A172 (cell line): Measurements from ENCODE around the gene USP6NL. TPM values are rescaled to one million over a fixed set of nuclear protein-coding genes. Genes with fewer than 3 reads are reported as not detected.

Source experiments
- DNase-seq: peaks from one replicate; pipeline ENCODE4 v3.0.0-alpha.2; 2015; ENCODE audit warnings: low spot score
- total RNA-seq: library from RNA; depleted of rRNA; stranded (reverse); fragments of >200 nt; shearing (Covaris generic); gene quantifications from 2 replicates; pipeline ENCODE4 v1.2.3, GENCODE V29; 2014

Gene USP6NL
- total RNA-seq, 1 experiment from 2014 or later = 19.8 TPM

DNA sequence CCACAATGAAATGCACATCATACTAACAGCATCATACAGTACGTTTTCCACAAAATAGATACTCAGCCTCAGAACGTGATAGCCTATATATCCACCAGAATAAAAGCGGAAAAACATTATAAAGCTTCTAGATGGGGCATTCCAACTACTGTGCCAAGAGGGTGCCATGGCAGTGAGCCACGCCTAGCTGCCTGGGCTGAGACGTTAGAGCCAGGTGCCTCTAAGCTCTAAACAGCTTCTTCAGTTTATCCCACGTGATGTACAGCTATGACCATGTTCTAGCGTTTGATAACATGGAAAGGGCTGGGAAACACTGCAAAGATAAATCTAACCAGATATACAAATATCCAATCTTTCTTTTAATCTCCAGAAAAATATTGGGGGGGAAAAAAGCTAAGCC is 17.8 kb downstream of the USP6NL start:
- DNase-seq = no peak

DNA sequence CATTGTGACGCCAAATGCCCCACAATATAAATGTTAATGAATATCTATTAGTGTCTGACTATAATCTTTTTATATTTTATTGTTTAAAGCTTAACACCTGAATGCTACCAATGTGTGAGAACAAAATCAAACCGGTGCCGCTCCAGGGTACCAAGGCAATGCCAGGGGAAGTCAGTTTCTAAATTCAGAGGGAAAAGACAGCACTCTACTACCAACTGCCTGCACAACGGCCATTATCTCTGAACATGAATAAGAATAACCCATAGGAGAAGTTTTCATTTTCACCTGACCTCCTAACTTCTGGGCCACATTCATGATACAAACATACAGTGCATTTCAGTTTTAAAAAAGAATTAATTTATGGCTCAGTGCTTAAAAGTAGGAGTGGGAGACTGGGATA is 21.7 kb downstream of the USP6NL start:
- no peak for DNase-seq

DNA sequence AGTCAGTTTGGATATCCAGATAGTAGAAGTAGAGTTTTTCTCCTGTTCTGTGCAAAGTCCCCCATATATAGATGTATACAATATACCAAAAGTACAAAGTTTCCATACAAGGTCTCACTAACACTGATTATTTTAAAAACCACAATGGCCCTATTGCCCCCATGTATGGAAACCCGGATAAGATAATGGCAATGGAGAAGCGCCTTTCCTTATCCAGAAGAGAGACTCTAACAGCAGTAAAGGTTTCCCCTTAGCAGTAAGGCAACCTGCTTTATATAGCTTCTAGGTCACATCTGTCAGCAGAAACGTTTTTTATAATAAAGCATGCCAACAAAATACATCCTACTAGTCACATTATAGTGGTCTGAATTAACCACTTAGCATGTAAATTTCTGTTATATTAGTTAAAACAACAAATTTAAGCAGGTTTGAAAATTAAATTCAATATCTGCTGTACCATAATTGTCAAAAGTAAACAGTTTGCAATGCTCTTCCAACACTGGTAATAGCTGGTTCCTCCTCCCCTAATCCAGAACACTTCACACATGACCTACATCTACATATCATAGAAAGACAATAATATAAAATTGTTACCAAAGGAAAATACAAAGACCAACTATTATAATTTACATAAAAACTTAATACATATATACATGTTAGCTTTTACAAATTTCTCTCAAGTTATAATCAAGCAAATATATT is 22.4 kb downstream of the USP6NL start:
- DNase-seq = no peak

GRCh38 chr10:11587722-11588259 is 23.7 kb downstream of the USP6NL start:
- DNase-seq = no peak

GRCh38 chr10:11586170-11586569 is 25.3 kb downstream of the USP6NL start:
- no peak for DNase-seq

DNA sequence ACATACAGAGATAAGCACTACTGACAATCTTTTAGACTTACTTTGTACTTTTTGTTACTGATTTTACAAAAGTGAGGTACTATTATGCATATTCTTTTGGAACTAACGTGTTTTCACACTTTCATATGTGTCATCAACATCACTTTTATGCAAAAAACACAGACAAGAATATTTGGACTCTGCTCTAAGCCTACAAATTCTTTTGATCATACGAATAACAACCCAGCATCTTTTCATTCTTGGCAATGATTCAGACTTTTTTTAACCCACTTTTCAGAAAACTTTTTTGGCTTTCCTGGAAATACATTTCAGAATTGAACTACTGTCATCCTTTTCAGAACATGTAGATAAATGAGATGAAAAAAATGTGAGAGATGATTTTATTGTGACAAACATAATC is 30.2 kb downstream of the USP6NL start:
- DNase-seq = no peak

GRCh38 chr10:11579885-11580284 is 31.6 kb downstream of the USP6NL start:
- no peak for DNase-seq

DNA sequence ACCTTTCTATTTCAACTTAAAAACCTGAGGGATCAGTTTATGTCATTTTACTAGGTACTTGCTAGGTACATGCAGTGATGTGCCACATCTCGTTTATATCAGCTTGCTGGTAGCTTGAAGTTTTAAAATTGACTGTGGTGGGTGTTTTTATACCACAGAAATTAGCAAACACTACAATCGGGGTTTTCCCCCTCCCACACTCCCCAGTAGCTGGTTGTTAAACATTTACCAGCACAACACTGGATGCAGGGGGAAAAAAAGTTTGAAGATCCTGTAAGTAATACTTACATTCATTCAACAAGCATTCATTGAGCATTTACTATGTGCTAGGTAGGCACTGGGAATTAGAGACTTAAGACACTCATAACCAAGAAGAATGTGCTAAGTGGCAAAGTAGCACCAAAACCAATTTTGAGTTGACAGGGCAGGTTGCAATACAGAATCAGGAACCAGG is 32.6 kb downstream of the USP6NL start:
- no peak for DNase-seq

- no peak for DNase-seq
These were observed 35.2 kb downstream of the USP6NL start for GRCh38 chr10:11576092-11576809.

GRCh38 chr10:11573497-11573896 is 38.0 kb downstream of the USP6NL start:
- no peak for DNase-seq

DNA sequence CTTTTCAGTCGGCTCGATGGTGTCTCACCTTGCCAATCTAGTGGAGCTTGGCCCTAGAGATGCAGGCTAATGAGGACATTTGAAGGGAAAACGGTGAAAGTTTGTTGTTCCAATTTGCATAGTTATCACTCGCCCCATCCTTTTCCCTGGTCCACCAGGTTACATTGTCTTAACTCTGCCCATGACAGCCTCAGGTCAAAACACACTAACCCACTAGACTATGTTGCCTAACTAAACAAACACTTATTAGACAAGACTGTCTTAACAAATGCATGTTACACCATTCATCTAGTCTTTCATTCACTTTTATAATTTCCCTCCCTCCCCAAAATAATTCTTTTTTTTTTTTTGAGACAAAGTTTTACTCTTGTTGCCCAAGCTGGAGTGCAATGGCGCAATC is 40.7 kb downstream of the USP6NL start:
- no peak for DNase-seq

GRCh38 chr10:11569471-11569870 is 42.0 kb downstream of the USP6NL start:
- no peak for DNase-seq

GRCh38 chr10:11568578-11568977 is 42.9 kb downstream of the USP6NL start:
- no peak for DNase-seq

GRCh38 chr10:11564741-11565140 is 46.7 kb downstream of the USP6NL start:
- no peak for DNase-seq

DNA sequence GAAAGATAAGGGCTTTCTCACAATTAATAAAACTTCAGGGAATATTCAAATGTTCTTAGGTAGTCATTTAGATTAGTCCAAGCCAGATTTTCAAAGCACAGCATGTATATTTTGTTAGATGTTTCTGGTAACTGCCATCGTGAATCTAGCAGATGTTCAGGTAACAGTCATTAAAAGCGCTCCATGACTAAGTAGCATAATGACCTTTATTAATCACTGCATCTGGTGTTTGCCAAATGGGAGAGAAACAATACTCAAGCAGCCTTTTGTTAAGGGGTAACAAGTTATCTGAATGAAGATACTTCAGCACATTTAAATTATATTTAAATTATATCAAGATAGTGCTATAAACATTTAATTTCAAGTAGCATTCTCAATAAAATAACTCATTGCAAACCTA is 47.5 kb downstream of the USP6NL start:
- no peak for DNase-seq

GRCh38 chr10:11562888-11563287 is 48.6 kb downstream of the USP6NL start:
- no peak for DNase-seq

- DNase-seq = no peak
These were observed 51.3 kb downstream of the USP6NL start for GRCh38 chr10:11560076-11560709.

- DNase-seq = no peak
These were observed 53.5 kb downstream of the USP6NL start for GRCh38 chr10:11557967-11558366.

DNA sequence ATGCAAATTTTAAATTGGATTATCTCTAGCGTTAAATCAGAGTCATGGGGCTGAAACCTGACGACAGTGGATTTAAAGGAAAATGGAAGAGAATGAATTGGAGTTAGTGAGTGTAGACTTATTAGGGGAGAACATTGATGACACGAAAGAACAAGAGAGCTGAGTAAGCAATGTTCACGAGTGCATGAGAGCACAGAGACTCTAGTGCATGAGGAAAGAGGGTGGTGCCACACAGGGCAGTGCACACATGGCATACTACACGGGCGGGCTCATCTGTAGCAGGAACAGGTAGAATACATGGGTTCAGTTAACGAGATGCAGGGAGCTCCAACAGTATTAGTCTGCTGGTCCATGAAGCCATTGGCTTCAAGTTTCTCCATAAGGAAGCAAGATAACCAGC is 53.9 kb downstream of the USP6NL start:
- DNase-seq = no peak

- DNase-seq = no peak
These were observed 55.9 kb downstream of the USP6NL start for GRCh38 chr10:11555556-11555955.

GRCh38 chr10:11553773-11554381 is 57.6 kb downstream of the USP6NL start:
- no peak for DNase-seq

DNA sequence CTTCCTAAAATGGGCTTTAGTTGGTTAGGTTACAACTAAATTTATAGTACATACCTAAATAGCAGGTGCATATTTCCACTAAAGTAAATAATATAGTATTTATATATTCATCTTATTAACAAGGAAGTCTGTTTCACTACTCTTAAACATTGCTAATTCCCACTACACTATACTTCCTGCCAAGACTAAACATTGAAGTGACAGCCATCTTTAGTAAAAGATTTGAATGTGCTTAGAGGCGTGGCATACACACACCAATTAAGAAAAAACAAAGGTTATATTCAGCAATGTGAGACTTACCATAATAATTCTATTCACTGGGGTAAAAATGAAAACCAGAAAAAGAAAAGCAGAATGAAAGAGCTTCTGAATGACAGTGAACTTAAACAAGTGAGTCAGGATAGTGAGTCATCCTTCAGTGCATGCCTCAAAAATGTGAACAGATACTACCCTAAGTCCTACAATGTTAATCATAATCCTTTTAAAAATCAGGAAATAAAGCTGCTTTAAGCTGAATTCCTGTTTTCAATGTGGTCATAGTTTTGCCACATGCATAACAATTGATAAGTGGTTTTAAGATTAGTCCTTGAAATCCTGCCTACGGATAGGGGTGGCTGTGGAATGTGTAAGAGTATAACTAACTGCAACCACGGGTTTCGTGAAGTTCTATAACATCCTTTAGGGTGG is 59.4 kb downstream of the USP6NL start:
- peak; percentile 89 for DNase-seq
